AG09309 (cell line): ENCODE data around the gene F11R.
"Not testable (repeated sequence)": the region's sequence is repeated elsewhere in the genome, so short reads cannot be mapped to it uniquely, and the experiment has no call there.

ENCODE experiments used
- DNase-seq: peaks from one replicate; pipeline ENCODE4 v3.0.0-alpha.2; 2010; ENCODE audit warnings: low read depth
- H3K4me3 ChIP-seq: 2 replicates; pipeline ENCODE4 v1.5.1; 2011; ENCODE audit warnings: mild to moderate bottlenecking, low read depth, low read length, moderate library complexity; ENCODE audit not compliant: control insufficient read depth
- TF ChIP-seq, protein P1 (sequence below): IDR thresholded peaks from 2 replicates; pipeline ENCODE4 v1.5.1; 2011; ENCODE audit warnings: mild to moderate bottlenecking, low read depth, low read length, inconsistent platforms; ENCODE audit not compliant: insufficient read depth, control insufficient read depth; ENCODE audit errors: missing control alignments

The F11R gene

DNA sequence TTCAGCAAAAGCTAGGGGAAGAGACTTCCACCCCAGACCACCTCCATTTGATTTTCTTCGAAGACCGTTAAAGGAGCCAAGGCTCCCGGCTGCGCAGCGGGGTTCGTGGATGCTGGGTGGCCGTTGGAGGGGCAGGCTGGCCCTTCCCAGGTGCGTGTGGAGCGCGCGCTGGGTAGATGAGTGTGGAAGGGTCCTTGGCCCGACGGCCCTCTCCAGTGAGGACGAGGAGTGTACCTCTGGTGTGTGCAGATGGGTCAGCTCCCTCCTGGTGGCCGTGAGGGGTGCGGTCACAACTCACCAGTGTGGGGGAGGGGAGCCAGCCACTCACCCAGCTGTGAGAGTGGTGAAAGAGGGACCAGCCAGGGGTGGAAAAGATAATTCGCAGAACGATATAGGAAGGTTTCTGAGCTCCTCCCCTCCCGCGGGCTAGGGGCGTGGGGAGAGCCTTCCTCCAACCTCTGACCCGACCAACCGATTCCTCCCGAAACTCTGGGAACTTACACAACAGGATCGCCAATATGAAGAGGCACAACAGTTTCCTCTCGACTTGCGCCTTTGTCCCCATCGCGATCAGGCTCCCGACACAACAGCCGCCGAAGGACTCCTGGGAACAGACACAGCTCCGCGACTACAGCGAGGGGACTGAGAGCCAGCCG lies at the start of gene F11R:
Gene F11R (minus strand): TSS at position 644 of the 656 bp plus-strand sequence. CDS start 79 bp downstream, at position 565.
- peak within 1 kb of the TSS; percentile 42 for H3K4me3 ChIP-seq
- no peak for DNase-seq
- TF ChIP-seq, protein P1, sequence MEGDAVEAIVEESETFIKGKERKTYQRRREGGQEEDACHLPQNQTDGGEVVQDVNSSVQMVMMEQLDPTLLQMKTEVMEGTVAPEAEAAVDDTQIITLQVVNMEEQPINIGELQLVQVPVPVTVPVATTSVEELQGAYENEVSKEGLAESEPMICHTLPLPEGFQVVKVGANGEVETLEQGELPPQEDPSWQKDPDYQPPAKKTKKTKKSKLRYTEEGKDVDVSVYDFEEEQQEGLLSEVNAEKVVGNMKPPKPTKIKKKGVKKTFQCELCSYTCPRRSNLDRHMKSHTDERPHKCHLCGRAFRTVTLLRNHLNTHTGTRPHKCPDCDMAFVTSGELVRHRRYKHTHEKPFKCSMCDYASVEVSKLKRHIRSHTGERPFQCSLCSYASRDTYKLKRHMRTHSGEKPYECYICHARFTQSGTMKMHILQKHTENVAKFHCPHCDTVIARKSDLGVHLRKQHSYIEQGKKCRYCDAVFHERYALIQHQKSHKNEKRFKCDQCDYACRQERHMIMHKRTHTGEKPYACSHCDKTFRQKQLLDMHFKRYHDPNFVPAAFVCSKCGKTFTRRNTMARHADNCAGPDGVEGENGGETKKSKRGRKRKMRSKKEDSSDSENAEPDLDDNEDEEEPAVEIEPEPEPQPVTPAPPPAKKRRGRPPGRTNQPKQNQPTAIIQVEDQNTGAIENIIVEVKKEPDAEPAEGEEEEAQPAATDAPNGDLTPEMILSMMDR, result no peak

DNA sequence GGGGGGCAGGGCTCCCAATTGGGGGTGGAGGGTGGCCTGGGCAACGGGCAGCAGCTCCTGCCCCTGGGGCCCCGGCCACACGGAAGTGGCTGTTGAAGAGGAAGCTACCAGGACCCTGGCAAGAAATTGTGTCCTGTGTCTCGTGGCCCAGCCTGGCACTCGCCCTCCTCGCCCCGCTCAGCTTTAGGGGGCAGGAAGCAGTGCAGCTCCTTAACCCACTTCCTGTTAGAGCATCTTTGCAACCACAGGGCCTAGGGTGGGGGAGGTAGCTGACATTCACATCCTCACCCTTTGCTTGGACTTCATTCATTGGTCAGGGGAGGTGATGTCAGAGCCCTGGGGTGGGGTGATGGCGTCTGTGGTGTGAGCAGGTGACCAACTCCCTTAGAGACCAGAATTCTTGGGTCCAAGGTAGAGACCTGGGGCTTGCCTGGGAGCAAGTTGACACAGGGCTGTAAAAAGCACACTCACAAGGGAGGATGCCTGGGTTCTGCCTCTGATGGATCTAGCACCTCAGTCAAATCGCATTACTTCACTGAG lies 48.8 kb upstream of the F11R start, which contains the start of gene ARHGAP30:
Gene ARHGAP30 (minus strand): TSS at position 161 of the 540 bp plus-strand sequence. CDS start 267 bp downstream, outside the sequence.
- DNase-seq, result no peak
- TF ChIP-seq, protein P1, result no peak
- H3K4me3 ChIP-seq, result no peak within 1 kb of the TSS

DNA sequence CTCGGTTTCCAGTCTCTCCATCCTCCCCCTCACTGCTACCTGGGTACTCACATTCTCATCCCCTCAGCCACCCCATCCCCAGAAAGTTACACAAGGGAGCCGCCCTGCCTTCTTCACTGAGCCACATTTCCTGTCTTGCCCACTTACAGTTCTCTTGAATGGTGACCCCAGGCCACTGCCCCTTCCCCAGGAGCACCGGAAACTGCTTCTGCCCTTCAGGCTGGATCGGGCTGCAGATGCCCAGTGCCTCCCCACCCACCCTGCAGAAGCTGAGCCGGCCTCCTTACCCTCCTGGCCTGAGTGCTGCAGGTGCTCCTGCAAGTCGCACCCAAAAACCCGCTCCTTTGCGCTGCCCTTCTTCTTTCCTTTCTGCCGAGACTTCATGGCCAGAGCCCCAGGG lies 48.3 kb upstream of the F11R start:
- TF ChIP-seq, protein P1, result no peak
- DNase-seq, result no peak
- H3K4me3 ChIP-seq, result no peak overlapping the region

DNA sequence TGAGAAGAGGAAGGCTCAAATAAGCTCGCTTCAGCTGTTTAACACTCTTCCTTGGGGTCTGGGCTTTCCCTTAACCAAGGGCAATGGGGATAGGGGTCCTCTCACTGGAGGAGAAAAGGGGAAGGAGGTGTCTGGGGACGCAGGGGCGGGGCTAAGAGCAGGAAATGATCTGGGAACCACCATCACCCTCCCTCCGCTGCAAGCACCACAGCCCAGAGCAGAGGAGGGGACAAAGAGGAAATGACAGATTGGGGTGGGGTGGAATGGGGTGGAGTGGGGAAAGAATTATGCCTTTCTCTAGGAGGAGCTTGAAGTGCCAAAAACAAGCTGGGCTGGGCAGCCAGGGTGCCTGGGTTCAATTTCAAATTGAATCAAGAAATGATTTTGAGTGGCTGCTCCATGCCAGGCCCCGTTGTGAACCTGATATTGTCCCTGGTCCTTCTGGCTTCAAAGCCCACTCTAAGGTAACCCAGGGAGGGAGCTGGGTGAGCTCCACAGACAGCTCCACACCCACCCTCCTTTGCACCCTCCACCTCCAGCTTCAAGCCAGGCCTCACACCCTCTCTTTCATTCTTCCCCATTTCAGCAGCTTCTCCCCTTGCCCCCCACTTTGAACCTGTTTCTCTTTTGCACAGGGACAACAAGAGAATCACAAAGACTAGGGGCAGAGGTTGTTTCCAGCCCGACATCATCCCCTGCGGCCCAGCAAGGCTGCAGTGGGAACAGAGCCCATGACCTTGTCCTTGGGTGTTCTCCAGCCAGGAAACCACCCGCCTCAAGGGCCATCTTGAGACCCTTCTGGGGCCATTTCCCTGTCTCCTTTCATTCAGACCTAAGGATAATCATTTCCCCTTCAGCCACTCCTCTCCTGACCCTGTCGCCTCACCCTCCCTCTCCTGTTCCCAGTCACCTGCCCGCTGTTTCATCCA lies 47.6 kb upstream of the F11R start:
- TF ChIP-seq, protein P1, result no peak
- H3K4me3 ChIP-seq, result no peak overlapping the region
- DNase-seq, result no peak

DNA sequence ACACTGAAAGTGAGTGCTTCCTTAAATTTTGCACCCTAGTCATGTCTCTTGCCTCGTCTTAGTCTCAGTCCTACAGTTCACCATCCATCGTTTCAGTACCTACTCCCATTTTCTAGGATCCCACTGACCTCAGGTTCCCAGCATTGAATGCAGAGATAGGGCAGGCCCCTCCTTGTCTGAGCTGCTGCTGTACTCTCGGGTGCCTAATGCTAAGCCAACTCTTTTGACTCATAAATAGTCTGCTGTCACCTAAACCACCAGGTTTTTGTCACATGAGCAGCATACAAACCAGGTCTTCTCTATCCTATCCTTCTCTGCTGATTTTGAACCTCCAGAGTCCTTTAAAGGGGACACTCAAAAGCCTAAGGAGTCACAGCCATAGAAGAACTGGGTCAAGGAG lies 45.7 kb upstream of the F11R start:
- DNase-seq, result no peak
- TF ChIP-seq, protein P1, result no peak
- no peak overlapping the region for H3K4me3 ChIP-seq

DNA sequence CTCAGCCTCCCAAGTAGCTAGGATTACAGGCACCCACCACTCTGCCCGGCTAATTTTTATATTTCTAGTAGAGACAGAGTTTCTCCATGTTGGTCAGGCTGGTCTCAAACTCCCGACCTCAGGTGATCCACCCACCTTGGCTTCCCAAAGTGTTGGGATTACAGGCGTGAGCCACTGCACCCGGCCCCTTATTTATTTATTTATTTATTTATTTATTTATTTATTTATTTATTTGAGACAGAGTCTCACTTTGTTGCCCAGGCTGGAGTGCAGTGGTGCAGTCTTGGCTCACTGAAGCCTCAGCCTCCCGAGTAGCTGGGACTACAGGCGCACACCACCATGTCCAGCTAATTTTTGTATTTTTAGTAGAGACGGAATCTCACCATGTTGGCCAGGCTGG lies 44.7 kb upstream of the F11R start:
- not testable (repeated sequence) for DNase-seq, H3K4me3 ChIP-seq

DNA sequence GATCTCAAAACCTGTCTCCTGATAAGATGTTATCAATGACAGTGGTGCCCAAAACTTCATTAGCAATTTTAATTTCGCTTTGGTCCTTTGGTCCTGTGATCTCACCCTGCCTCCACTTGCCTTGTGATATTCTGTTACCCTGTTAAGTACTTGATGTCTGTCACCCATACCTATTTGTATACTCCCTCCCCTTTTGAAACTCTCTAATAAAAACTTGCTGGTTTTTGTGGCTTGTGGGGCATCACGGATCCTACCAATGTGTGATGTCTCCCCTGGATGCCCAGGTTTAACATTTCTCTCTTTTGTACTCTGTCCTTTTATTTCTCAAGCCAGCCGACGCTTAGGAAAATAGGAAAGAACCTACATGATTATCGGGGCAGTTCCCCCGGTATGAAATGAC lies 43.0 kb upstream of the F11R start:
- not testable (repeated sequence) for DNase-seq, H3K4me3 ChIP-seq
